ENCODE data around the gene ACRBP.

DNA sequence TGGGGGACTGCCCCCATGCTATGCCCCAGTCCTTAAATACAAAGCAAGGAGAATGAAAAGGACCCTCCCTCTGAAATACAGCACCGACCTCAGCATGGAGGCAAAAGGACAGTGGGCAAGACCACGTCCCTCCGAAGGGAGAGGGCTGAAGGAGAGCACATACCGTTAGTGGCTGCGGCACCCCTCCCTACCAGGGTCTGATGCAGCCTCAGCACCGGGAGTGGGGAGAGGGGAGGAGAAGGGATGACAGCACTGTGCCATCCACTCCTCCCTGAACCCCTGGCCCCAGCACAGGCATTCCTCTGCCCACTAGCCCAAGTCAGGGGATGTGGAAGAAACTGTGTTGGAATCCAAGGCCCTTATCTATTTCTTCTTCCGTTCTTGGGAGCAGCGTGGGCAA is 3.6 kb upstream of the ACRBP start:
- TF ChIP-seq PATZ1 (CRISPR knock-in tag; IDR thresholded peaks at IDR 0.05; ENCODE audit: borderline replicate concordance) (no peak), ZFP30 (CRISPR knock-in tag; IDR thresholded peaks at IDR 0.05) (no peak), CSDC2 (CRISPR knock-in tag; IDR thresholded peaks at IDR 0.05) (no peak), RARB (CRISPR knock-in tag; IDR thresholded peaks at IDR 0.05) (no peak), POU6F1 (CRISPR knock-in tag; IDR thresholded peaks at IDR 0.05; ENCODE audit: borderline replicate concordance, low read depth) (no peak), ZNF565 (CRISPR knock-in tag; conservative IDR thresholded peaks at IDR 0.05; ENCODE audit: low read depth) (no peak), SNAI2 (CRISPR knock-in tag; IDR thresholded peaks at IDR 0.05) (no peak), ESRRG (CRISPR knock-in tag; IDR thresholded peaks at IDR 0.05) (no peak)
- TF ChIP-seq, protein P1, sequence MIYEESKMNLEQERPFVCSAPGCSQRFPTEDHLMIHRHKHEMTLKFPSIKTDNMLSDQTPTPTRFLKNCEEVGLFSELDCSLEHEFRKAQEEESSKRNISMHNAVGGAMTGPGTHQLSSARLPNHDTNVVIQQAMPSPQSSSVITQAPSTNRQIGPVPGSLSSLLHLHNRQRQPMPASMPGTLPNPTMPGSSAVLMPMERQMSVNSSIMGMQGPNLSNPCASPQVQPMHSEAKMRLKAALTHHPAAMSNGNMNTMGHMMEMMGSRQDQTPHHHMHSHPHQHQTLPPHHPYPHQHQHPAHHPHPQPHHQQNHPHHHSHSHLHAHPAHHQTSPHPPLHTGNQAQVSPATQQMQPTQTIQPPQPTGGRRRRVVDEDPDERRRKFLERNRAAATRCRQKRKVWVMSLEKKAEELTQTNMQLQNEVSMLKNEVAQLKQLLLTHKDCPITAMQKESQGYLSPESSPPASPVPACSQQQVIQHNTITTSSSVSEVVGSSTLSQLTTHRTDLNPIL (CRISPR knock-in tag; IDR thresholded peaks at IDR 0.05; ENCODE audit: low read depth), result no peak
- TF ChIP-seq, protein P2, sequence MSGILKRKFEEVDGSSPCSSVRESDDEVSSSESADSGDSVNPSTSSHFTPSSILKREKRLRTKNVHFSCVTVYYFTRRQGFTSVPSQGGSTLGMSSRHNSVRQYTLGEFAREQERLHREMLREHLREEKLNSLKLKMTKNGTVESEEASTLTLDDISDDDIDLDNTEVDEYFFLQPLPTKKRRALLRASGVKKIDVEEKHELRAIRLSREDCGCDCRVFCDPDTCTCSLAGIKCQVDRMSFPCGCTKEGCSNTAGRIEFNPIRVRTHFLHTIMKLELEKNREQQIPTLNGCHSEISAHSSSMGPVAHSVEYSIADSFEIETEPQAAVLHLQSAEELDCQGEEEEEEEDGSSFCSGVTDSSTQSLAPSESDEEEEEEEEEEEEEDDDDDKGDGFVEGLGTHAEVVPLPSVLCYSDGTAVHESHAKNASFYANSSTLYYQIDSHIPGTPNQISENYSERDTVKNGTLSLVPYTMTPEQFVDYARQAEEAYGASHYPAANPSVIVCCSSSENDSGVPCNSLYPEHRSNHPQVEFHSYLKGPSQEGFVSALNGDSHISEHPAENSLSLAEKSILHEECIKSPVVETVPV (CRISPR knock-in tag; IDR thresholded peaks at IDR 0.05), result no peak

All from SK-N-SH treated with all-trans-retinoic acid at 6 μM for 48 hours (cell line).